Measurements from ENCODE around the gene COLGALT1.

Gene COLGALT1

GRCh38 chr19:17525141-17525540, 30.3 kb upstream of the COLGALT1 start:
- H3K4me3 ChIP-seq (ENCODE audit: low read depth, low read length): no peak overlapping the region
- no peak for DNase-seq (ENCODE audit: low read depth)
- TF ChIP-seq CTCF (IDR thresholded peaks at IDR 0.05; ENCODE audit: control insufficient read depth, extremely low read depth, insufficient read depth): no peak

- no peak overlapping the region for H3K4me3 ChIP-seq (ENCODE audit: low read depth, low read length)
- no peak for DNase-seq (ENCODE audit: low read depth)
- TF ChIP-seq CTCF (IDR thresholded peaks at IDR 0.05; ENCODE audit: control insufficient read depth, extremely low read depth, insufficient read depth): no peak
Observed at GRCh38 chr19:17526922-17527321, 28.5 kb upstream of the COLGALT1 start.

GRCh38 chr19:17527326-17527725, 28.1 kb upstream of the COLGALT1 start:
- no peak overlapping the region for H3K4me3 ChIP-seq (ENCODE audit: low read depth, low read length)
- DNase-seq (ENCODE audit: low read depth): no peak
- TF ChIP-seq CTCF (IDR thresholded peaks at IDR 0.05; ENCODE audit: control insufficient read depth, extremely low read depth, insufficient read depth): no peak

GRCh38 chr19:17528610-17529009, 26.8 kb upstream of the COLGALT1 start:
- DNase-seq (ENCODE audit: low read depth): no peak
- no peak overlapping the region for H3K4me3 ChIP-seq (ENCODE audit: low read depth, low read length)
- no peak for TF ChIP-seq CTCF (IDR thresholded peaks at IDR 0.05; ENCODE audit: control insufficient read depth, extremely low read depth, insufficient read depth)

- no peak for TF ChIP-seq CTCF (IDR thresholded peaks at IDR 0.05; ENCODE audit: control insufficient read depth, extremely low read depth, insufficient read depth)
- no peak overlapping the region for H3K4me3 ChIP-seq (ENCODE audit: low read depth, low read length)
- DNase-seq (ENCODE audit: low read depth): no peak
Observed at GRCh38 chr19:17529239-17530158, 25.9 kb upstream of the COLGALT1 start.

GRCh38 chr19:17530586-17530985, 24.9 kb upstream of the COLGALT1 start:
- DNase-seq (ENCODE audit: low read depth): no peak
- H3K4me3 ChIP-seq (ENCODE audit: low read depth, low read length): no peak overlapping the region
- no peak for TF ChIP-seq CTCF (IDR thresholded peaks at IDR 0.05; ENCODE audit: control insufficient read depth, extremely low read depth, insufficient read depth)

GRCh38 chr19:17532116-17532515, 23.3 kb upstream of the COLGALT1 start:
- DNase-seq (ENCODE audit: low read depth): no peak
- H3K4me3 ChIP-seq (ENCODE audit: low read depth, low read length): no peak overlapping the region
- no peak for TF ChIP-seq CTCF (IDR thresholded peaks at IDR 0.05; ENCODE audit: control insufficient read depth, extremely low read depth, insufficient read depth)
